OCI-LY1 (cell line): ENCODE measurements around the gene FGG.

Experiments used
- CTCF ChIP-seq: fragments of 200-600 bp; sonication (generic), shearing (Covaris generic); IDR thresholded peaks from 2 replicates; pipeline ENCODE4 v1.5.1; 2017; ENCODE audit warnings: mild to moderate bottlenecking, antibody characterized with exemption, low read length, moderate library complexity, mixed read lengths
- EZH2 ChIP-seq: fragments of 200-600 bp; sonication (generic), shearing (Covaris generic); IDR thresholded peaks from 2 replicates; pipeline ENCODE4 v1.8.0; 2017; ENCODE audit warnings: borderline replicate concordance, mixed run types, mild to moderate bottlenecking, antibody characterized with exemption, low read length, moderate library complexity, mixed read lengths

- TF ChIP-seq EZH2 (no peak), CTCF (no peak)
These were observed 17.9 kb upstream of the FGG start for GRCh38 chr4:154630324-154630723.
